Measurements from ENCODE around the gene CCDC15.

Gene CCDC15

GRCh38 chr11:124953753-124954589 is at the start of gene CCDC15:
TSS of gene CCDC15 (plus strand) at chr11:124954202. CDS start at chr11:124954733, 531 bp downstream.
- DNase-seq = peak; percentile 99

- no peak for DNase-seq
Measured at GRCh38 chr11:124915541-124916369, 38.2 kb upstream of the CCDC15 start.

- no peak for DNase-seq
Measured at GRCh38 chr11:124916370-124916710, 37.7 kb upstream of the CCDC15 start.

GRCh38 chr11:124917115-124917637 is 36.8 kb upstream of the CCDC15 start:
- no peak for DNase-seq

- no peak for DNase-seq
Measured at GRCh38 chr11:124918950-124919349, 35.1 kb upstream of the CCDC15 start, which contains the start of gene HEPN1. TSS of gene HEPN1 (plus strand) at chr11:124919250.

- no peak for DNase-seq
Measured at GRCh38 chr11:124919898-124920297, 34.1 kb upstream of the CCDC15 start.

- DNase-seq = no peak
Measured at GRCh38 chr11:124920356-124920755, 33.6 kb upstream of the CCDC15 start.

- DNase-seq = peak; percentile 84
Measured at GRCh38 chr11:124920870-124921609, 33.0 kb upstream of the CCDC15 start.

- DNase-seq = no peak
Measured at GRCh38 chr11:124922831-124923230, 31.2 kb upstream of the CCDC15 start.

- no peak for DNase-seq
Measured at GRCh38 chr11:124923296-124923695, 30.7 kb upstream of the CCDC15 start.

GRCh38 chr11:124928942-124929665 is 24.9 kb upstream of the CCDC15 start:
- DNase-seq = no peak

GRCh38 chr11:124930799-124931198 is 23.2 kb upstream of the CCDC15 start:
- DNase-seq = no peak

- DNase-seq = no peak
Measured at GRCh38 chr11:124934862-124935547, 19.0 kb upstream of the CCDC15 start.

GRCh38 chr11:124935548-124936514 is 18.2 kb upstream of the CCDC15 start, which contains the start of gene HEPACAM:
TSS of gene HEPACAM (minus strand) at chr11:124936047. CDS start at chr11:124936006, 41 bp downstream.
- no peak for DNase-seq

- DNase-seq = no peak
Measured at GRCh38 chr11:124937336-124937935, 16.6 kb upstream of the CCDC15 start.

GRCh38 chr11:124938206-124938765 is 15.7 kb upstream of the CCDC15 start:
- no peak for DNase-seq

GRCh38 chr11:124938970-124939369 is 15.0 kb upstream of the CCDC15 start:
- DNase-seq = no peak

GRCh38 chr11:124941703-124942102 is 12.3 kb upstream of the CCDC15 start:
- DNase-seq = no peak

- DNase-seq = no peak
Measured at GRCh38 chr11:124942466-124943253, 11.3 kb upstream of the CCDC15 start.
